ENCODE data around the gene CPVL. TPM values are rescaled to one million over a fixed set of nuclear protein-coding genes. Genes with fewer than 3 reads are reported as not detected.

The CPVL gene
- total and polyA plus RNA-seq, 2 donors (not counting 1 experiment from before 2014, with no cell fraction given) = 0.17 TPM; not detected in 1

DNA sequence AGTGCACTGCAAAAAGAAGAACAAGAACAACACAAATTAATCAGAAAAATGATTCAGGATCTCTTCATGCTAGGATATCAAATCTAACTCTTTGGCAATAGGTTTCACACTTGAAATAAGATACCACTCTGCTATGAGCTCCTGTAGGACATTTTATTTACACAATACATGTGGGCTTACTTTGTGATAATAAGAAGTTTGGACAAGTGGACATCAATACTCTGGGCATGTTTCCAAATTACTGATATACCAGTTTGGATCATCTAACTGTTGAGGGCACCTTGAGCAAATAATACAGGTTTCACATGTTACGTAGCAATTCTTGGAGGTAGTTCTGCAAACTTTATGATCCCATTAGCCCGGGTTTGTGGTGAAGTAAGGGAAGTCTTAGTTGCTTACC, 59.8 kb downstream of the CPVL start:
- no peaks in the 10 kb centered on the region for H3K79me2 ChIP-seq (ENCODE audit: control insufficient read depth, insufficient read depth, low read length)
- H3K4me2 ChIP-seq (ENCODE audit: extremely low read depth, insufficient read depth, low read length) = no peak overlapping the region
- TF ChIP-seq, protein P1, sequence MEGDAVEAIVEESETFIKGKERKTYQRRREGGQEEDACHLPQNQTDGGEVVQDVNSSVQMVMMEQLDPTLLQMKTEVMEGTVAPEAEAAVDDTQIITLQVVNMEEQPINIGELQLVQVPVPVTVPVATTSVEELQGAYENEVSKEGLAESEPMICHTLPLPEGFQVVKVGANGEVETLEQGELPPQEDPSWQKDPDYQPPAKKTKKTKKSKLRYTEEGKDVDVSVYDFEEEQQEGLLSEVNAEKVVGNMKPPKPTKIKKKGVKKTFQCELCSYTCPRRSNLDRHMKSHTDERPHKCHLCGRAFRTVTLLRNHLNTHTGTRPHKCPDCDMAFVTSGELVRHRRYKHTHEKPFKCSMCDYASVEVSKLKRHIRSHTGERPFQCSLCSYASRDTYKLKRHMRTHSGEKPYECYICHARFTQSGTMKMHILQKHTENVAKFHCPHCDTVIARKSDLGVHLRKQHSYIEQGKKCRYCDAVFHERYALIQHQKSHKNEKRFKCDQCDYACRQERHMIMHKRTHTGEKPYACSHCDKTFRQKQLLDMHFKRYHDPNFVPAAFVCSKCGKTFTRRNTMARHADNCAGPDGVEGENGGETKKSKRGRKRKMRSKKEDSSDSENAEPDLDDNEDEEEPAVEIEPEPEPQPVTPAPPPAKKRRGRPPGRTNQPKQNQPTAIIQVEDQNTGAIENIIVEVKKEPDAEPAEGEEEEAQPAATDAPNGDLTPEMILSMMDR (conservative IDR thresholded peaks at IDR 0.05 in 1 of 2, IDR thresholded peaks at IDR 0.05 in 1 of 2; ENCODE audit: low read depth in 1 of 2, low read length in 2 of 2) = no peak
- no peak for TF ChIP-seq EZH2 (IDR thresholded peaks at IDR 0.05; ENCODE audit: low read length, missing control alignments)
- no peaks in the 10 kb centered on the region for H3K9me3 ChIP-seq (ENCODE audit: control insufficient read depth, insufficient read depth, low read depth, low read length)
- H3K4me3 ChIP-seq (replicated peaks in 1 of 4; ENCODE audit: control extremely low read depth in 1 of 4, insufficient read depth in 1 of 4, low read depth in 3 of 4, low read length in 4 of 4) = no peak overlapping the region
- no peaks in the 10 kb centered on the region for H3K36me3 ChIP-seq (ENCODE audit: control insufficient read depth, insufficient read depth, low read length)
- no peaks in the 10 kb centered on the region for H3K4me1 ChIP-seq (ENCODE audit: control insufficient read depth, extremely low read depth, insufficient read depth, low read length)
- no peaks in the 10 kb centered on the region for H4K20me1 ChIP-seq (ENCODE audit: control insufficient read depth, extremely low read depth, insufficient read depth, low read length)
- H3K27me3 ChIP-seq (ENCODE audit: control insufficient read depth, insufficient read depth, low read length) = no peaks in the 10 kb centered on the region
- DNase-seq (ENCODE audit: low read depth in 2 of 2) = no peak
- no peak overlapping the region for H3K27ac ChIP-seq (ENCODE audit: insufficient read depth, low read length)
- no peak overlapping the region for H3K9ac ChIP-seq (ENCODE audit: insufficient read depth, low read length)
- H2AFZ ChIP-seq (ENCODE audit: low read length) = no peak overlapping the region

DNA sequence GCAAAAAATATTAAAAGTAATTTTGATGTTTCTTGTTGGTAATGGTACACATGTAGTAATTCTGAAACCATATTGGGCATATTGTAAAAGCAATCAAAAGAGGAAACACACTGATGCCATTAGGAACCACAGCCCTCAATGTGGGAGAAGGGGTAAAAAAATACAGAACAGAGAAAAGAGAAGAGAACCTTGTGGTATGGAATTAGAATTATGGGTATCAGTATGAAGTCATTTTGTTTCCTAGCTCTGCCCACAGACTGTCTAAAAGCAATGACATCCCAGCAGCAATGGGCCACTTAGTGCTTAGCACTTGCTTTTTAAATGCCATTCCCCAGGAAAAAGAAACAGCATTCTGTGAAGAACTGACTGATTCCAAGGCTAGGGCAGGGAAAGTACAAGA, 61.5 kb downstream of the CPVL start:
- H3K9ac ChIP-seq (ENCODE audit: insufficient read depth, low read length) = no peak overlapping the region
- no peaks in the 10 kb centered on the region for H4K20me1 ChIP-seq (ENCODE audit: control insufficient read depth, extremely low read depth, insufficient read depth, low read length)
- H3K36me3 ChIP-seq (ENCODE audit: control insufficient read depth, insufficient read depth, low read length) = no peaks in the 10 kb centered on the region
- TF ChIP-seq, protein P1 (conservative IDR thresholded peaks at IDR 0.05 in 1 of 2, IDR thresholded peaks at IDR 0.05 in 1 of 2; ENCODE audit: low read depth in 1 of 2, low read length in 2 of 2) = no peak
- TF ChIP-seq EZH2 (IDR thresholded peaks at IDR 0.05; ENCODE audit: low read length, missing control alignments) = no peak
- no peak overlapping the region for H2AFZ ChIP-seq (ENCODE audit: low read length)
- no peak overlapping the region for H3K4me2 ChIP-seq (ENCODE audit: extremely low read depth, insufficient read depth, low read length)
- H3K4me1 ChIP-seq (ENCODE audit: control insufficient read depth, extremely low read depth, insufficient read depth, low read length) = no peaks in the 10 kb centered on the region
- H3K4me3 ChIP-seq (replicated peaks in 1 of 4; ENCODE audit: control extremely low read depth in 1 of 4, insufficient read depth in 1 of 4, low read depth in 3 of 4, low read length in 4 of 4) = no peak overlapping the region
- DNase-seq (ENCODE audit: low read depth in 2 of 2) = no peak
- no peak overlapping the region for H3K27ac ChIP-seq (ENCODE audit: insufficient read depth, low read length)
- no peaks in the 10 kb centered on the region for H3K27me3 ChIP-seq (ENCODE audit: control insufficient read depth, insufficient read depth, low read length)
- no peaks in the 10 kb centered on the region for H3K9me3 ChIP-seq (ENCODE audit: control insufficient read depth, insufficient read depth, low read depth, low read length)
- H3K79me2 ChIP-seq (ENCODE audit: control insufficient read depth, insufficient read depth, low read length) = no peaks in the 10 kb centered on the region

GRCh38 chr7:29080803-29081202, 65.5 kb downstream of the CPVL start:
- Histone ChIP-seq H3K9me3 (ENCODE audit: control insufficient read depth, insufficient read depth, low read depth, low read length) (no peaks in the 10 kb centered on the region), H3K79me2 (ENCODE audit: control insufficient read depth, insufficient read depth, low read length) (no peaks in the 10 kb centered on the region), H3K4me1 (ENCODE audit: control insufficient read depth, extremely low read depth, insufficient read depth, low read length) (no peaks in the 10 kb centered on the region), H4K20me1 (ENCODE audit: control insufficient read depth, extremely low read depth, insufficient read depth, low read length) (no peaks in the 10 kb centered on the region), H3K27ac (ENCODE audit: insufficient read depth, low read length) (no peak overlapping the region), H3K36me3 (ENCODE audit: control insufficient read depth, insufficient read depth, low read length) (no peaks in the 10 kb centered on the region), H3K27me3 (ENCODE audit: control insufficient read depth, insufficient read depth, low read length) (no peaks in the 10 kb centered on the region), H2AFZ (ENCODE audit: low read length) (no peak overlapping the region), H3K9ac (ENCODE audit: insufficient read depth, low read length) (no peak overlapping the region), H3K4me3 (replicated peaks in 1 of 4; ENCODE audit: control extremely low read depth in 1 of 4, insufficient read depth in 1 of 4, low read depth in 3 of 4, low read length in 4 of 4) (no peak overlapping the region), H3K4me2 (ENCODE audit: extremely low read depth, insufficient read depth, low read length) (no peak overlapping the region)
- TF ChIP-seq EZH2 (IDR thresholded peaks at IDR 0.05; ENCODE audit: low read length, missing control alignments) = no peak
- TF ChIP-seq, protein P1 (conservative IDR thresholded peaks at IDR 0.05 in 1 of 2, IDR thresholded peaks at IDR 0.05 in 1 of 2; ENCODE audit: low read depth in 1 of 2, low read length in 2 of 2) = no peak
- DNase-seq (ENCODE audit: low read depth in 2 of 2) = no peak

Measured in fibroblast of lung (primary cell).